ENCODE measurements around the gene SASH1.

Gene SASH1

DNA sequence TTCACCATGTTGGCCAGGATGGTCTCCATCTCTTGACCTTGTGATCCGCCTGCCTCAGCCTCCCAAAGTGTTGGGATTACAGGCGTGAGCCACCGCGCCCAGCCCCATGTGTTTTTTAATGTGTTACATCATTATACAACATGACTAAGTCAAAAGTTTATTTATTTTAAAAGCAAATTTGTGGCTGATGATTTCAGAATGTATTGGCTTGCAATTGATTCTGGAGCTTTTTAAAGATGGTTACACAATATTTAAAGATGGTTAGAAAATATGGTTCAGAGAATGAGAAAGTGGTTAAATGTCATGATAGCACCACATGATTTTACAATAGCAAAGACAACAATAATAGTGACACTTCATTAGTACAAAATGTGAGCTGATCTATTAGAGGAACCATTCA, 80.5 kb downstream of the SASH1 start:
- Histone ChIP-seq H3K9me3 (ENCODE audit: insufficient read depth, low read depth, low read length) (no peaks in the 10 kb centered on the region), H3K4me1 (ENCODE audit: insufficient read depth, low read length) (no peaks in the 10 kb centered on the region), H3K4me3 (ENCODE audit: low read length) (no peak overlapping the region), H3K9ac (ENCODE audit: low read depth, low read length) (no peak overlapping the region), H3K27ac (ENCODE audit: low read depth, low read length) (no peak overlapping the region), H3K36me3 (ENCODE audit: insufficient read depth, low read length) (no peaks in the 10 kb centered on the region), H3K27me3 (ENCODE audit: insufficient read depth, low read length) (no peaks in the 10 kb centered on the region)
- 100% methylated on average over 1 of the region's 4 CpGs for WGBS

DNA sequence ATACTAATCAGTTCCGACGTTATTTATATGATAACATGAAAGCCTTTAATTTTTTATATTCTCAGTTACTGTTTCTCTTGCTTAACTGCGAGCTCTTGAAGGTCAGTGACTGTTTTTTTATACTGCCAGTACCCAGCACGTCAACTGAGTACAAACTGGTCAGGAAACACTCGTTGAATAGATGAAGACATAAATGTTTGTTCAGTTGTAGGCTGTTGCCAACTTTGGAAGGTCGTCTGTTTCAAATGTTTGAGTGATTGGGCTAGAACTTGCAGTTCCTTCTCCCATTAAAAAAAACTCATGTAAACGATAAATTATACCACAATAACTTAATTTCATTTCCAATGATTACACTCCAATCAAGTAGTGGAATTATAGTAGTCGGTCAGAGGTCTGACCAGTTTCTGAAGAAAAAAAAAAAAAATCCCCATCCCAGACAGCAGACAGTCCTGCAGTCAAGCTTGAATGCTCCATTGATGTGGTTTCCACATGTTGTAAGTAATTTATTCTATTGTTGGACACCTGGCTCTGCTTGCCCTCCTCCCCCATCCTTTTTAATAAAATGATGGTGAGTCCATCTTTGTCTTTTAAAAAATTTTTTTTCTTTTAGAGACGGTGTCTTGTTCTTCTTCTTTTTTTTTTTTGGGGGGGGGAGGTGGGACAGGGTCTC, 81.1 kb downstream of the SASH1 start:
- H3K27me3 ChIP-seq (ENCODE audit: insufficient read depth, low read length) = no peaks in the 10 kb centered on the region
- H3K36me3 ChIP-seq (ENCODE audit: insufficient read depth, low read length) = no peaks in the 10 kb centered on the region
- no peak overlapping the region for H3K4me3 ChIP-seq (ENCODE audit: low read length)
- H3K9ac ChIP-seq (ENCODE audit: low read depth, low read length) = no peak overlapping the region
- WGBS = 95% methylated on average over 7 of the region's 9 CpGs
- H3K4me1 ChIP-seq (ENCODE audit: insufficient read depth, low read length) = no peaks in the 10 kb centered on the region
- no peaks in the 10 kb centered on the region for H3K9me3 ChIP-seq (ENCODE audit: insufficient read depth, low read depth, low read length)
- no peak overlapping the region for H3K27ac ChIP-seq (ENCODE audit: low read depth, low read length)

DNA sequence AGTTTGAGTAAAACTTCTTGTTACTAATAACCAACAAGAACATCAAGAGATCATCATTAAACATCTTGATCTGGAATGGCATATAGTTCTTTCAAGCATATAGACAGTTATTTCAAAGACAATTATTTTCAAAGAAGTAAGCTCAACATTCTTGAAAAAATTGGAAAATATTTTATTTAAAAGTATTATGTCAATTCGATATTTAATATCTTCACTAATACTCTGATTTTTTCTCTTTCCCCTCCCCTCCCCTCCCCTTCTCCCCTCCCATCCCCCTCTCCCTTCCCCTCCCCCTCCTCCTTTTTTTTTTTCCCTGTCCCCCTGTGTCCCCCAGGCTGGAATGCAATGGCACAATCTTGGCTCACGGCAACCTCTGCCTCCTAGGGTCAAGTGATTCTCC, 82.8 kb downstream of the SASH1 start:
- Histone ChIP-seq H3K4me3 (ENCODE audit: low read length) (no peak overlapping the region), H3K27ac (ENCODE audit: low read depth, low read length) (no peak overlapping the region), H3K4me1 (ENCODE audit: insufficient read depth, low read length) (no peaks in the 10 kb centered on the region), H3K9ac (ENCODE audit: low read depth, low read length) (no peak overlapping the region), H3K27me3 (ENCODE audit: insufficient read depth, low read length) (no peaks in the 10 kb centered on the region), H3K9me3 (ENCODE audit: insufficient read depth, low read depth, low read length) (no peaks in the 10 kb centered on the region), H3K36me3 (ENCODE audit: insufficient read depth, low read length) (no peaks in the 10 kb centered on the region)
- WGBS = 89% methylated on average over 1 of the region's 2 CpGs

DNA sequence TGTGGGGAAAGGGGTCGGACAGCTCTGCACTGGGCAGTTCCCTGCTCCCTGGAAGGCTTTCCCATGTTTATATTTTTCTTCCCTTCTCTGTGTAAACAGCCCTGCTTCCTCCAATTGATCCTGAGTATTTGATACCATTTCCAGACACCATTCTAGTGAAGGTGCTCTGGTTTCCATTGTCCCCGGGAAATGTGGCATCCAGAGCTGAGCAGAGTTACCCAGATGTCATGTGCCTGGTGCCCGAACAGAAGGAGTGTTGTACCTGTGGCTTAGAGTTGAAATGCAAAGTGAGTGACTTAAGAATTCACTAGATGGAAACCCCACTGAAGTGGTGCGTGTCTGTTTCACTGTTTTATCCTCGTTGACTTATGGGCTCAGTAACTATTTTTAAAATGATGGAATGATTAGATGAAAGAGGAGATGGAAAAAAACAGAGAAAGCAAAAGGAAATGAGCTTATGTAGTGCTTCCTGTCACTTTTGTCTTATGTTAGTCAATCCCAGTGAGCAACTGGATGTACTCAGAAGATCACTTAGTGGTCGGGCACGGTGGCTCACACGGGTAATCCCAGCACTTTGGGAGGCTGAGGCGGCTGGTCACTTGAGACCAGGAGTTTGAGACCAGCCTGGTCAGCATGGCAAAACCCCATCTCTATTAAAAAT, 83.8 kb downstream of the SASH1 start:
- H3K9me3 ChIP-seq (ENCODE audit: insufficient read depth, low read depth, low read length) = no peaks in the 10 kb centered on the region
- no peaks in the 10 kb centered on the region for H3K4me1 ChIP-seq (ENCODE audit: insufficient read depth, low read length)
- no peaks in the 10 kb centered on the region for H3K27me3 ChIP-seq (ENCODE audit: insufficient read depth, low read length)
- H3K27ac ChIP-seq (ENCODE audit: low read depth, low read length) = no peak overlapping the region
- no peaks in the 10 kb centered on the region for H3K36me3 ChIP-seq (ENCODE audit: insufficient read depth, low read length)
- no peak overlapping the region for H3K4me3 ChIP-seq (ENCODE audit: low read length)
- H3K9ac ChIP-seq (ENCODE audit: low read depth, low read length) = no peak overlapping the region
- WGBS = 86% methylated on average over 9 of the region's 9 CpGs

DNA sequence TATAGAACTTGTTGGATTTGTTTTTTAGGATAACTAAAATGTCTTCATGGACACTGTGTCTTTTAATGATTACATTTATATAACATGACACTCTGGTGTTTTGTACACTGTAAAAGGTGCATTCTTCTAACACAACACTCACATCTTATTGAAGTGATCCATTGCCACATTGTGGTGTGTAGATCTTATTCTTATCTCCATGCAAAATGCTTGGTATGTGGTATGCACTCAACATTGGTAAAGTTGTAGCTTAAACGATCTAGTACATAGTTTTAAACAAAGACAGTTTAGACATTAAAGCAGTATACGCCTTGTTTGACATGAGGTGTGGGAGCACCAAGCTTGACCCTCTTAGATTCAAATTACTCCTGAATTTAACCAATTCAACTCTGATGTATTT, 84.7 kb downstream of the SASH1 start:
- Histone ChIP-seq H3K27me3 (ENCODE audit: insufficient read depth, low read length) (no peaks in the 10 kb centered on the region), H3K36me3 (ENCODE audit: insufficient read depth, low read length) (no peaks in the 10 kb centered on the region), H3K27ac (ENCODE audit: low read depth, low read length) (no peak overlapping the region), H3K4me3 (ENCODE audit: low read length) (no peak overlapping the region), H3K9ac (ENCODE audit: low read depth, low read length) (no peak overlapping the region), H3K9me3 (ENCODE audit: insufficient read depth, low read depth, low read length) (no peaks in the 10 kb centered on the region), H3K4me1 (ENCODE audit: insufficient read depth, low read length) (no peaks in the 10 kb centered on the region)
- 92% methylated on average over 2 of the region's 2 CpGs for WGBS

DNA sequence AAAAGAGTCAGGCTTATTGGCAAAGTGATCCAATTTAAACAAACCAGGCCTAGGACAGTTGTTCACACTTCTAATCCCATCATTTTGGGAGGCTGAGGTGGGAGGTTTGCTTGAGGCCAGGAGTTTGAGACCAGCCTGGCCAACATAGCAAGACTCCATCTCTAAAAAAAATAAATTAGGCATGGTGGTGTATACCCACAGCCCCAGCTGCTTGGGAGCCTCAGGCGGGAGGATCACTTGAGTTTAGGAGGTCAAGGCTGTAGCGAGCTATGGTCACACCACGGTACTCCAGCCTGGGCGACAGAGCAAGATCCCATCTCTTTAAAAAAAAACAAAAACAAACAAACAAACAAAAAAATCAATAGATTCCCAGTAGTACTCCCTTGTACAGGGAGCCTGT, 86.8 kb downstream of the SASH1 start:
- H3K27ac ChIP-seq (ENCODE audit: low read depth, low read length) = no peak overlapping the region
- no peaks in the 10 kb centered on the region for H3K27me3 ChIP-seq (ENCODE audit: insufficient read depth, low read length)
- H3K4me3 ChIP-seq (ENCODE audit: low read length) = no peak overlapping the region
- H3K36me3 ChIP-seq (ENCODE audit: insufficient read depth, low read length) = no peaks in the 10 kb centered on the region
- H3K4me1 ChIP-seq (ENCODE audit: insufficient read depth, low read length) = no peaks in the 10 kb centered on the region
- H3K9ac ChIP-seq (ENCODE audit: low read depth, low read length) = no peak overlapping the region
- 95% methylated on average over 4 of the region's 4 CpGs for WGBS
- H3K9me3 ChIP-seq (ENCODE audit: insufficient read depth, low read depth, low read length) = no peaks in the 10 kb centered on the region

DNA sequence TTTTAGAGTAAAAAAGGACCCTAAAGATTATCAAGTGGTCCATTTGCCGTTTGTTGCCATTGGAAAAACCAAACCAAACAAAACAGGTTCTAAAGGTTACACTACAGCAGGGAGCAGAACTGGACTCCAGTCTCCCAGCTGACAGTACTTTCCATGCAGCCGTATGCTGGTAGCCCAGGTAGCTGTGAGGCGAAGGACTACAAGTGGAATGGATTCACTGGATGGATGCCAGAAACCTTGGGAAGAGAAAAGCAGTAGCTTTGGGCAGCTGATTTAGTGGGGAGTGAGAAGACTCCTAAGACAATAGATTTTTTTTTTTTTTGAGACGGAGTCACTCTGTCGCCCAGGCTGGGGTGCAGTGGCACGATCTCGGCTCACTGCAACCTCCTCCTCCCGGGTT, 88.3 kb downstream of the SASH1 start:
- no peak overlapping the region for H3K27ac ChIP-seq (ENCODE audit: low read depth, low read length)
- no peaks in the 10 kb centered on the region for H3K27me3 ChIP-seq (ENCODE audit: insufficient read depth, low read length)
- WGBS = 96% methylated on average over 8 of the region's 8 CpGs
- H3K4me1 ChIP-seq (ENCODE audit: insufficient read depth, low read length) = no peaks in the 10 kb centered on the region
- H3K36me3 ChIP-seq (ENCODE audit: insufficient read depth, low read length) = no peaks in the 10 kb centered on the region
- H3K4me3 ChIP-seq (ENCODE audit: low read length) = no peak overlapping the region
- no peaks in the 10 kb centered on the region for H3K9me3 ChIP-seq (ENCODE audit: insufficient read depth, low read depth, low read length)
- H3K9ac ChIP-seq (ENCODE audit: low read depth, low read length) = no peak overlapping the region

DNA sequence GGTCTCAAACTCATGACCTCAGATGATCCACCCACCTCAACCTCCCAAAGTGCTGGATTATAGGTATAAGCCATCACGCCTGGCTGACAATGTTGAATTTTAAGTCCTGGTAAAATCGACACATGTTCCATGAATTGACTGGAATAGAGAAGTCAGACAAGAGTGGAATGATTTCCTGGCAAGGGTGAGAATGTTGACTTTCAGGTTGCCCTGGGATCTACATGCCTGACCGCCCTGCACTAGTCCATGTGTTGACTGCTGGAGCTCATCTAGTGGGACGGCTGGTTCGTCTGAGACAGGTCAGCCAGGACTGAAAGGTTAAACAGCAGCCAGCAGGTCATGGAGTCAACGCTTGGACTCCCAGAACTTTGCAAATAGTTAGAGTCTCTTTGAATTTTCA, 88.8 kb downstream of the SASH1 start:
- Histone ChIP-seq H3K9me3 (ENCODE audit: insufficient read depth, low read depth, low read length) (no peaks in the 10 kb centered on the region), H3K36me3 (ENCODE audit: insufficient read depth, low read length) (no peaks in the 10 kb centered on the region), H3K4me1 (ENCODE audit: insufficient read depth, low read length) (no peaks in the 10 kb centered on the region), H3K4me3 (ENCODE audit: low read length) (no peak overlapping the region), H3K27ac (ENCODE audit: low read depth, low read length) (no peak overlapping the region), H3K9ac (ENCODE audit: low read depth, low read length) (no peak overlapping the region), H3K27me3 (ENCODE audit: insufficient read depth, low read length) (no peaks in the 10 kb centered on the region)
- whole genome bisulfite sequencing = 95% methylated on average over 6 of the region's 6 CpGs

DNA sequence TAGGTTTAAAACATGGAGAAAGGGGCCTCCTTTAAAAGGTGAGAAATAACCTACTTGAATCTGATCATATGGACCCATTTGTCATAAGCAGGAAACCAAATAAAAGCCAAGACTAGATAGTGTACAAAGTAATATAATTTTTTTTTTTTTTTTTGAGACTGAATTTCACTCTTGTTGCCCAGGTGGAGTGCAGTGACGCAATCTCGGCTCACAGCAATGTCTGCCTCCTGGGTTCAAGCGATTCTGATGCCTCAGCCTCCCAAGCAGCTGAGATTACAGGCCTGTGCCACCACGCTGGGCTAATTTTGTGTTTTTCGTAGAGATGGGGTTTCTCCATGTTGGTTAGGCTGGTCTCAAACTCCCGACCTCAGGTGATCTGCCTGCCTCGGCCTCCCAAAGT, 89.2 kb downstream of the SASH1 start:
- no peak overlapping the region for H3K27ac ChIP-seq (ENCODE audit: low read depth, low read length)
- no peaks in the 10 kb centered on the region for H3K27me3 ChIP-seq (ENCODE audit: insufficient read depth, low read length)
- no peaks in the 10 kb centered on the region for H3K36me3 ChIP-seq (ENCODE audit: insufficient read depth, low read length)
- no peak overlapping the region for H3K4me3 ChIP-seq (ENCODE audit: low read length)
- no peak overlapping the region for H3K9ac ChIP-seq (ENCODE audit: low read depth, low read length)
- WGBS = 94% methylated on average over 7 of the region's 7 CpGs
- no peaks in the 10 kb centered on the region for H3K9me3 ChIP-seq (ENCODE audit: insufficient read depth, low read depth, low read length)
- H3K4me1 ChIP-seq (ENCODE audit: insufficient read depth, low read length) = no peaks in the 10 kb centered on the region

DNA sequence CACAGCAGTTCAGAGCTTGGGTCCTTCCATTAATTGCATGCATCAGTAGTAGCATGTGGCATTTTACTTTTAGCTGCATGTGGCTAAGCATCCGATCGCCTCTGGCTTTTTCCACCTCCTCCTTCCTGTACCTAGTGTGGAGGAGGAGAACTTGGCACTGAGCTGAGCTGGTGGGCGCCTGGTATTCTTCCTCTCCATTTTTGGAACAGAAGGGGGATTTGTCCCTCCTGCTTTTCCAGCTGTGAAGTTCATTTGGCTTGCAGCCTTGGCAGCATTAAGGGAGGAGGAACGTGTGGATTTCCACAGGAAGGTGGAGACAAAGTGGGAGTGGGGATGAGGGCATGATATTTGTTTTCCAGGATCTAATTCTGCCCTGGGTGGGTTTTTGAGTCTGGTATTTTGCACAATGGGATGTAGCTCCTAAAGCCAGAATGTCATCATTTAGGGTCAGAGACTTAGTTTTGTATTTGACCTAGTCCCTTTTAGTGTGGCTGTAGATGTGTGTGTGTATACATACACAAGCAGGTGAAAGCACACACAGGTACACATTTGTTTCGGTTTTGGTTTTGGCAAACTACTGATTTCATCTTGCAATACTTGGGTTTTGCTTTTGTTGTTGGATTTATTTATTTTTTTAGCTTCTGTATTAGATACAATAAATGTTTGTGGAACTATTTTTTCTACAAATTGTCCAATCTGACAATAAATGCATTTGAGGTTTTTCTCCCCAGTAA, 90.0 kb downstream of the SASH1 start:
- Histone ChIP-seq H3K27ac (ENCODE audit: low read depth, low read length) (no peak overlapping the region), H3K4me1 (ENCODE audit: insufficient read depth, low read length) (no peaks in the 10 kb centered on the region), H3K4me3 (ENCODE audit: low read length) (no peak overlapping the region), H3K27me3 (ENCODE audit: insufficient read depth, low read length) (no peaks in the 10 kb centered on the region), H3K9me3 (ENCODE audit: insufficient read depth, low read depth, low read length) (no peaks in the 10 kb centered on the region), H3K9ac (ENCODE audit: low read depth, low read length) (no peak overlapping the region), H3K36me3 (ENCODE audit: insufficient read depth, low read length) (no peaks in the 10 kb centered on the region)
- WGBS = 89% methylated on average over 5 of the region's 5 CpGs

DNA sequence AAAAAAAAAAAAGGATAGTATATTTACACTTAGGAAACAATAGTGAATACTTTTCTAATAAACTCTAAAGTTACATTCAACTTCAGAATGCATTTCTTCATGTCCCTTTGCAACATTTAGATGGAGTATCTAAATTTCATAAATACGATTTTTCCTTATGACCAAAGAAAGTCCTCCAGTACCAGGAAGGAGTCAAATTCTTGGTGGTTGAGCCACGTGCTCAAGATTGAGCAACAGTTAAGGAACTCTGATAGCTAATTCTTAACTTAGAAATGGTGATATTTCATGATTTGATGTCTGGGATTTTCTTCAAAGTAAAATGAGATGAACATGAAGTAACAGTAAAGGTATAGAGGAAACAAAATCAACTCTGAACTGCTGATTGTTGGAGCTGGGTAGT, 92.7 kb downstream of the SASH1 start:
- Histone ChIP-seq H3K36me3 (ENCODE audit: insufficient read depth, low read length) (no peaks in the 10 kb centered on the region), H3K9ac (ENCODE audit: low read depth, low read length) (no peak overlapping the region), H3K27ac (ENCODE audit: low read depth, low read length) (no peak overlapping the region), H3K4me3 (ENCODE audit: low read length) (no peak overlapping the region), H3K4me1 (ENCODE audit: insufficient read depth, low read length) (no peaks in the 10 kb centered on the region), H3K9me3 (ENCODE audit: insufficient read depth, low read depth, low read length) (no peaks in the 10 kb centered on the region), H3K27me3 (ENCODE audit: insufficient read depth, low read length) (no peaks in the 10 kb centered on the region)
- 96% methylated on average over 2 of the region's 2 CpGs for WGBS
